Osteoblast (primary cell): ENCODE results near the gene PDP2. TPM values are rescaled to one million over a fixed set of nuclear protein-coding genes. Genes with fewer than 3 reads are reported as not detected.

ENCODE experiments used
- DNase-seq: peaks from one replicate; pipeline ENCODE4 v3.0.0; 2011; ENCODE audit warnings: low spot score, mixed read lengths; ENCODE audit not compliant: insufficient read length; ENCODE audit errors: missing footprints
- H2AFZ ChIP-seq: 2 replicates; pipeline ENCODE4 v1.6.0; 2011; ENCODE audit warnings: mild to moderate bottlenecking, low read length
- H3K27ac ChIP-seq: 2 replicates; pipeline ENCODE4 v1.5.1; 2011; ENCODE audit warnings: mild to moderate bottlenecking, low read depth, low read length, moderate library complexity
- H3K27me3 ChIP-seq: 2 replicates; pipeline ENCODE4 v1.6.0; 2012; ENCODE audit warnings: mild to moderate bottlenecking, control low read depth, inconsistent platforms, low read length, moderate library complexity; ENCODE audit not compliant: insufficient read depth
- H3K36me3 ChIP-seq: 2 replicates; pipeline ENCODE4 v1.5.1; 2011; ENCODE audit warnings: mild to moderate bottlenecking, low read length, control low read depth, moderate library complexity; ENCODE audit not compliant: insufficient read depth
- H3K4me1 ChIP-seq: 2 replicates; pipeline ENCODE4 v1.5.1; 2011; ENCODE audit warnings: mild to moderate bottlenecking, low read length, control low read depth, moderate library complexity; ENCODE audit not compliant: insufficient read depth
- H3K4me2 ChIP-seq: 2 replicates; pipeline ENCODE4 v1.6.0; 2011; ENCODE audit warnings: mild to moderate bottlenecking, low read length; ENCODE audit not compliant: insufficient read depth
- H3K4me3 ChIP-seq: fragments of 200-600 bp; sonication (generic); 3 replicates; pipeline ENCODE4 v1.5.1; 2012; ENCODE audit warnings: mild to moderate bottlenecking, low read length, inconsistent platforms; ENCODE audit not compliant: insufficient read depth
- H3K79me2 ChIP-seq: 2 replicates; pipeline ENCODE4 v1.6.0; 2012; ENCODE audit warnings: mild to moderate bottlenecking, low read length, control low read depth, inconsistent platforms; ENCODE audit not compliant: insufficient read depth
- H3K9me3 ChIP-seq: 2 replicates; pipeline ENCODE4 v1.5.1; 2011; ENCODE audit warnings: low read depth, low read length, control low read depth
- H4K20me1 ChIP-seq: 2 replicates; pipeline ENCODE4 v1.6.0; 2012; ENCODE audit warnings: mild to moderate bottlenecking, low read length, control low read depth; ENCODE audit not compliant: insufficient read depth
- total RNA-seq: library from RNA; depleted of rRNA; stranded (reverse); fragments of >200 nt; gene quantifications from 2 replicates; pipeline ENCODE4 v1.2.3, GENCODE V29; 2012
- TF ChIP-seq, protein P1 (sequence below): IDR thresholded peaks from 2 replicates; pipeline ENCODE4 v1.5.1; 2011; ENCODE audit warnings: mild to moderate bottlenecking, low read depth, low read length, moderate library complexity; ENCODE audit errors: extremely low read depth

The PDP2 gene
- total RNA-seq, 1 donor = 13.8 TPM

DNA sequence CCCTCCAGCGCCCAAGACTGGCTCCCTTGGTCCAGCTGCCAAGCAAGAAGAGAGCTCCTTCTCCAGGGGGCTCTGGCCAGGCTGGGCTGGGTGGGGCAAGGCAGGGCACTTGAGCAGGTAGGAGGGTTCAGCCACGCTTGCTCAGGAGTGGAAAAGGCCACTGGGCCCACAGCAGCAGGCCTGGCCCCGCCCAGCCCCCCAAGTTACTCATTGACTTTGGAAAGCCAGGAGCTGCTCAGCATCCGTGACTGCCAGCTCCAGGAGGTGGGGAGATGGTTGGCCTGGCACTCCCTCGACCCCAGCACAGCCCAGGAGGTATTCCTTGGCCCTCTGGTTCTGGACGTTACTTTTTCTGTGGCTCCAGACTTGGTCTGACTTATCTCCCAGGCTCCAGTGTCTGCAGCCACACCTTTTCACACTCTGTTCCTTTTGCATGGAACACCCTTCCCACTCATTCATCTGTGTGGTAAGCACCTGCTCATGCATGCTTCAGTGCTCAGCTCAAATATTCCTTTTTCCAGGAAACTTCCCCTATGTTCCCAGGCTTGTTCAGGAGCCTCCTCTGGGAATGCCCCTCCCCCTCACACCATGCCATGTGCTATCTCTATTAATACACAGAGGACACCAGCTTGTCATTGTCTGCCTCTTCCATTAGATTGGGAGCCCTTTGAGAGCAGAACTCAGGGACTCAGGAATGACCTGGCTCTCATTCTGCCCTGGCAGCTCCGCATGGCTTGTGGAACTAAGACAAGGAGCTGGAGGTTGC lies 38.7 kb downstream of the PDP2 start, which contains the start of gene CDH16:
CDH16 (minus strand) TSS at position 83 of the 766 bp plus-strand sequence. CDS start 820 bp downstream, outside the sequence.
- TF ChIP-seq, protein P1, sequence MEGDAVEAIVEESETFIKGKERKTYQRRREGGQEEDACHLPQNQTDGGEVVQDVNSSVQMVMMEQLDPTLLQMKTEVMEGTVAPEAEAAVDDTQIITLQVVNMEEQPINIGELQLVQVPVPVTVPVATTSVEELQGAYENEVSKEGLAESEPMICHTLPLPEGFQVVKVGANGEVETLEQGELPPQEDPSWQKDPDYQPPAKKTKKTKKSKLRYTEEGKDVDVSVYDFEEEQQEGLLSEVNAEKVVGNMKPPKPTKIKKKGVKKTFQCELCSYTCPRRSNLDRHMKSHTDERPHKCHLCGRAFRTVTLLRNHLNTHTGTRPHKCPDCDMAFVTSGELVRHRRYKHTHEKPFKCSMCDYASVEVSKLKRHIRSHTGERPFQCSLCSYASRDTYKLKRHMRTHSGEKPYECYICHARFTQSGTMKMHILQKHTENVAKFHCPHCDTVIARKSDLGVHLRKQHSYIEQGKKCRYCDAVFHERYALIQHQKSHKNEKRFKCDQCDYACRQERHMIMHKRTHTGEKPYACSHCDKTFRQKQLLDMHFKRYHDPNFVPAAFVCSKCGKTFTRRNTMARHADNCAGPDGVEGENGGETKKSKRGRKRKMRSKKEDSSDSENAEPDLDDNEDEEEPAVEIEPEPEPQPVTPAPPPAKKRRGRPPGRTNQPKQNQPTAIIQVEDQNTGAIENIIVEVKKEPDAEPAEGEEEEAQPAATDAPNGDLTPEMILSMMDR = no peak
- no peaks in the 10 kb centered on the region for H3K79me2 ChIP-seq
- DNase-seq = peak; percentile 77
- H3K4me3 ChIP-seq = no peak within 1 kb of the TSS
- H3K36me3 ChIP-seq = no peaks in the 10 kb centered on the region
- H3K9me3 ChIP-seq = no peaks in the 10 kb centered on the region
- H3K27me3 ChIP-seq = peaks cover 41% of the 10 kb centered on the region
- H3K4me2 ChIP-seq = no peak within 1 kb of the TSS
- H4K20me1 ChIP-seq = no peaks in the 10 kb centered on the region
- peaks cover 10% of the 10 kb centered on the region for H3K4me1 ChIP-seq
- H2AFZ ChIP-seq = no peak within 1 kb of the TSS
- no peak within 1 kb of the TSS for H3K27ac ChIP-seq

DNA sequence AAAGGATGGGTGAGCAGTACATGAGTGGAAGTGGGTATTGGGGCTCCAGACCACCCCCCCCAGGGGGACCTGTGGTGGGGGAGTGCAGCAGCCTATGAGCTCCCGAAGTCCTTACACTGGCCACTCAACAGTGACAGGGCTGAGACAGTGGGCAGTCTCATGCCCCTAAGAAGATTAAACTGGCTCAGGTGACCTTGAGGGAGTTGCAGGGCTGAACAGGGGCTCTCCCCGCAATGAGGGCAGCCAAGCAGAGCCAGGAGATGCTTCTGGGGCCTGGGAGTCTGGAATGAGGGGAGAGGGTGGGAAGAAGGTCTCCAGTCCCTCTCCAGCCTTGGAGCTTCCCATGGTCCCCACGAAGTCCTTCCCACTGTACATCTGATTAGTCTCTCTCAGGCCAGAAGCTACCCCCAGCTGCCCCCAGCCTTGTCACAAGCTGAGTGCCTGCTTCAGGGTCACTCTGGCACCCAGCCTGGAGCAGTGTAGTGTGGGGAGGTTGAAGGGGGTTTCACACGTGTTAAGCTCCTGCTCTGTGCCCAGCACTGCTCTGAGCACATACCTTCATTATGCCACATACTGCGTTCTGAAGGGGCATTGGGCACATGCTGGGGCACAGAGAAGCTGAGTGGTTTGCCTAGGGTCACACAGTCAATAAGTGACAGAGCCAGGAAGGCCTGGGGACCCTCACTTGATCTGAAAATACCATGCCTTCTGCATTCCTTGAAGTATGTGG lies 39.4 kb downstream of the PDP2 start:
- Histone ChIP-seq H3K36me3 (no peaks in the 10 kb centered on the region), H3K27ac (no peak overlapping the region), H3K4me1 (peaks cover 12% of the 10 kb centered on the region), H4K20me1 (no peaks in the 10 kb centered on the region), H2AFZ (no peak overlapping the region), H3K27me3 (peaks cover 45% of the 10 kb centered on the region), H3K9me3 (no peaks in the 10 kb centered on the region), H3K4me2 (no peak overlapping the region), H3K79me2 (no peaks in the 10 kb centered on the region), H3K4me3 (no peak overlapping the region)
- TF ChIP-seq, protein P1 = no peak
- DNase-seq = peak; percentile 41

DNA sequence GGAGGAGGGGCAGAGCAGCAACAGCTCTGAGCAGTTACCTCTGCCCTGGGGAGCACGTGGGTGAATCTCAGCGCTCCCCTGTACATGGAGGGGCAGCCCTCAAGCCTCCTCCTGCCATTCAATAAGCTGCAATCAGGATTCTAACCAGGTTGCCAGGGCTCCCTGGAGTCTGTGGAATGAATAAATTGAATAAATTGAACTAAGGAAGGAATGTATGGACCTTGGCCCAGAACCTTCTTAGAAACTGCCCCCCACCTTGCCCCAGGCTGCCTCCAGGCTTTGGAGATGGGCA lies 39.9 kb downstream of the PDP2 start:
- Histone ChIP-seq H3K9me3 (no peaks in the 10 kb centered on the region), H3K4me3 (no peak overlapping the region), H3K4me2 (no peak overlapping the region), H3K36me3 (no peaks in the 10 kb centered on the region), H4K20me1 (no peaks in the 10 kb centered on the region), H3K27ac (no peak overlapping the region), H3K4me1 (peaks cover 15% of the 10 kb centered on the region), H3K27me3 (peaks cover 45% of the 10 kb centered on the region), H2AFZ (no peak overlapping the region), H3K79me2 (no peaks in the 10 kb centered on the region)
- TF ChIP-seq, protein P1 = no peak
- no peak for DNase-seq
